ENCODE results near the gene CDK14.

GRCh38 chr7:91062713-91063112 is 466.6 kb downstream of the CDK14 start:
- no peak for TF ChIP-seq POLR2A (IDR thresholded peaks at IDR 0.05)
- TF ChIP-seq, protein P1, sequence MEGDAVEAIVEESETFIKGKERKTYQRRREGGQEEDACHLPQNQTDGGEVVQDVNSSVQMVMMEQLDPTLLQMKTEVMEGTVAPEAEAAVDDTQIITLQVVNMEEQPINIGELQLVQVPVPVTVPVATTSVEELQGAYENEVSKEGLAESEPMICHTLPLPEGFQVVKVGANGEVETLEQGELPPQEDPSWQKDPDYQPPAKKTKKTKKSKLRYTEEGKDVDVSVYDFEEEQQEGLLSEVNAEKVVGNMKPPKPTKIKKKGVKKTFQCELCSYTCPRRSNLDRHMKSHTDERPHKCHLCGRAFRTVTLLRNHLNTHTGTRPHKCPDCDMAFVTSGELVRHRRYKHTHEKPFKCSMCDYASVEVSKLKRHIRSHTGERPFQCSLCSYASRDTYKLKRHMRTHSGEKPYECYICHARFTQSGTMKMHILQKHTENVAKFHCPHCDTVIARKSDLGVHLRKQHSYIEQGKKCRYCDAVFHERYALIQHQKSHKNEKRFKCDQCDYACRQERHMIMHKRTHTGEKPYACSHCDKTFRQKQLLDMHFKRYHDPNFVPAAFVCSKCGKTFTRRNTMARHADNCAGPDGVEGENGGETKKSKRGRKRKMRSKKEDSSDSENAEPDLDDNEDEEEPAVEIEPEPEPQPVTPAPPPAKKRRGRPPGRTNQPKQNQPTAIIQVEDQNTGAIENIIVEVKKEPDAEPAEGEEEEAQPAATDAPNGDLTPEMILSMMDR (IDR thresholded peaks at IDR 0.05): no peak

Measured in esophagus squamous epithelium (tissue), 4 donors.